NCI-H2196 (cell line): ENCODE data around the gene ASIC3.

Experiments
- DNase-seq: peaks from one replicate; lab custom pipeline; 2025; ENCODE audit not compliant: unreplicated experiment; lab: John Stamatoyannopoulos, UW

ASIC3 gene

DNA sequence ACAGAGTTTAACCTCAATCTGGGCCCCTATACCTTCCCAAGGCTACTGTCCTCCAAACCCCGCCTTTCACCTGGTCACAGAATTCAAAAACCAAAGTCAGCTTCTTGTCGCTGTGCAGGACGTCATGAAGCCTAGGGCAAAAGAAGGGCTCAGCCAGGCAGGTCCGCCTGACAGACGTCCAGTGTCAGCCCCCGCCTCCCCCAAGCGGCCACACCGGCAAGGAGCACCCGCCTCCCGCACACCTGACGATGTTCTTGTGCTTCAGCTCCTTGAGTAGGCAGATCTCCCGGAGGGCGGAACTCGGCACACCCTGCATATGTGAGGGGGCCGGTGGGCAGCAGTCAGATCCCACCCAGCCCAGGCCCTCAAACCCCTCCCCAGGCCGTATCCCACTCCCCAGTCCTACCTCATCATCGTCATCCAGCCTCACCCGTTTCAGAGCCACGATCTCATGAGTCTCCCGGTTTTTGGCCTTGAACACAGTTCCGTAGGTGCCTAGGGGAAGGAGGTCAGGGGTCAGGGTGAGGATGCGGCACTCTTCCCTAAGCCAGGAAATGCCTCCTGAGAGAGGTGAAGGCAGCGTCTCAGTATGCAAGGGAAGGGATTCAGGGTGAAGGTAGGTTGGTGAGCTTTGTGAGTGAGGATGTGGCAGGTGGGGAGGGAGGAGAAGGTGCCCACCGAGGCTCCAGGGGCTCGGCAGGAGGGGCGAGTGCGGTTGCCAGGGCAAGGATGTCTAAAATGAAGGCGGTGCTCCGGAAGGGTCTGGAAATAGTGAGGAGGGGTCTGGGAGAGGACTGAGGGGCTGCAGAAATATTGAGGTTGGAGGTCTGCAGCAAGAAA, 8.6 kb downstream of the ASIC3 start:
- no peak for DNase-seq

DNA sequence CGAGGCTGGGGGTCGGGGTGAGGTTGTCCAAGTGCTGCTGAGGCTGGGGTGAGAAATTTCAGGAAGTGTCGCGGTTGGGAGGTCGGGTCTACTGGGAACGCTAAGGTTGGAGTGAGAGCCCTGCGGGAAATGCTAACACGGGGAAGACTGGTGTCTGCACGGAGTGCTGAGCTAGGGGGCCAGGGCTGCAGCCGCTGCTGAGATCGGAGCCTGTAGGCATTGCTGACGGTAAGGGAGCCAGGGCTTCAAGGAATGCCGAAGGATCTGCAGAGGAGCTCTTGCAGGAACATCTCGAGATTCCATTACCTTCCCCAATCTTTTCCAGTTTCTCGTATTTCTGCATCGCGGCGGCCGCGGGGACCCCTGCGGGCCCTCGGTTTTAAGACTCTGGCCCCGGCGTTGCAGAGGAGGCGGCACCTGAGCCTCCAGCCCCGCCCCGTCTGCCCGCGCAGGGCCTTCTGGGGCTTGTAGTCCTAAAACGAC, 9.2 kb downstream of the ASIC3 start, which contains the start of gene CDK5:
TSS of gene CDK5 (minus strand) at position 392 of the 483 bp plus-strand sequence. CDS start at position 343, 49 bp downstream.
- no peak for DNase-seq

DNA sequence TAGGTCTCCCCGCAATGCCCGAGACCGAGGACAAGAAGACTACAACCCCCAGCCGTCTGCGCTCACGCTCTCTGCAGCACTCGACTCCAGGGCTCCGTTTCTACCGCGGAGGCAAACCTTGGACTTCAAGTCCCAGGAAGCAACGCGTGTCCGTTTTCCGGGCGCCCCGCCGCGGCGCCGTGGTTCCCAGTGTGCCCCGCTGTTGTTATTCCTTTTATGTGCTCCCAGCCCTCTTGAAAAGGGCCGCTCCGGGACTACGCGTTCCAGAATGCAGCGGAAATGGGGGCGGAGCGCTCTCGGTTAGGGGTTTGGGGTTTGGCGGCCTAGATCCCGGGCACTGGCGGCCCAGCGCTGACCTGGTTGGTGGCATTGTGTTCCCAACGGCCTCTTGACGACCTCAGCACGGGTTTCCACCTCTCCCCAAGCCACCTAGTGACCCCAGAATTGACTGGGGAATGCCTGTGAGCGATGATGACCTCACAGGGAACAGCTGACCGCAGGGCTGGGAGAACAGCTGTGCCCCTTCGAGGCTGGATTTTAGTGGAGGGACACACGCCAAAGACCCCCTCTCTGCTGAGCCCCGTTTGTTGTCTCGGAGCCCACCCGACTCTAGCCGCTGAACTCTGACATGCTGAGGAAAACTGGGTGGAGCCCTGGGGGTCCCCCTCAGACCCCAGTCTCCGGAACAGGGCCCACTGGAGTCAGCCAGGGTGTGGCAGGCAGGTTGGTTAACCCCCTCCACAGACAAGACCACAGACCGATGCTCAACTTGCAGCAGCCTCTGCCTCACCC, 9.9 kb downstream of the ASIC3 start:
- DNase-seq = peak; percentile 93

DNA sequence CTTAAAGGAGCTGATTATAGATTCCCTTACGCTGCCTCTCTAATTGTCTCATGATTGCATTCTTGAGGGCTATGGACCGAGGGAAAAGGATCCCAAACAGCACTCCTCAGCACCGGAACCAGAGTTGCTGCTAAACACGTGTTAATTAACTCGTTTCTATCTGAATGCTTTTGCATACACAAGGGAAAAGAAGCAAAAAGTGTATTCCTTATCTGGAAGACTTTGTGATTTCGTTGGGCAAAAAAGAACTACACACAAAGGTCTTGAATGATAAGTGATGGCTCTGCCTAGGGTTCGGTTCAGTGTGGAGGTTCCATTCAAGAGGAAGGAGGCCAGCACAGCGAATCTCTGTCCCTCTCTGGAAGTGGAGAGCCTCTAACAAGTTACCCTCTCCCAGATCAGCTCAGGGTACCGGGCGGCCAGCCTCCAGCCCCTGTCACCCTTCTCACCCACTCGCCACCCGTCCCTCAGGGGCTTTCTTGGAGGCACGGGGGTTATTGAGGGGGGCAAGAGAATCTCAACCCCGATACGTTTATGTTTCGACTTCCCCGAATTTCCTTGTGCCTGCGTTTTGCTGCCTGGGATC, 10.5 kb downstream of the ASIC3 start:
- DNase-seq = no peak

DNA sequence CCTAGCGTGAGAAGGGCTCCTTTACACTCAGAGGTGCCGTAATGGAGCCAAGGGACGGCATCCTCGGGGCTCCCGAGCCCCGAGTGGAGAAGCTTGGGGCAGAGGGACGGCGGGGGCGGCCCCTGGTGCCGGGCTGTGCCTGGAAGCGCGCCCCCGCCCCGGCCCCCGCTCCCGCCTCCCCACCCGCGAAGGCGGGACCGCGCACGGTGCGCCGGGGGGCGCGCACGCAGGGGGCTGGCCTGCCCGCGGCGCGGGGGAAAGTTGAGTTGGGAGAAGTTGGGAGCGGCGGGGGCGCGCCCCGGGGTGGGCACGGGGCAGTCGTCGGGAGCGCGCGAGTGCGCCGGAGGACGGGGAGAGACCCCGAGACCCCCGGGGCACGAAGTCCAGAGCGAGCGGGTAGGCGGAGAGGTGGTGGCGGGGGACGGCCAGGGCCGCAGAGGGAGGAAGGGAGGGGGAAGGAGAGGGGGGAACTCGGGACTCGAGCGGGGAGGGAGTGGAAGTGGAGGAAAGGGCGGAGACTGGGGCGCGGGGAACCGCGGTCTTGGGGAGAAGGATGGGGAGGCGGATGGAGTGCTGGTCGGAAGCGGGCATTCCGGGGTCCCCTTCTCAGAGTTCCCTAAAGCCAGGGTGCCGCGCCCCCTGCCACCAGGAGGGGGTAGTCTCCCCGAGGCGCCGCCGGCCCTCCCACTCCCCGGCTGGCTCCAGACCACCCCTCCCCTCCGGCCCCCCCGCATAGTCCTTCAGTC, 11.2 kb downstream of the ASIC3 start, which contains the start of gene SLC4A2:
TSS of gene SLC4A2 (plus strand) at position 223 of the 746 bp plus-strand sequence. CDS start 2,399 bp downstream, outside the sequence.
- peak; percentile 64 for DNase-seq

DNA sequence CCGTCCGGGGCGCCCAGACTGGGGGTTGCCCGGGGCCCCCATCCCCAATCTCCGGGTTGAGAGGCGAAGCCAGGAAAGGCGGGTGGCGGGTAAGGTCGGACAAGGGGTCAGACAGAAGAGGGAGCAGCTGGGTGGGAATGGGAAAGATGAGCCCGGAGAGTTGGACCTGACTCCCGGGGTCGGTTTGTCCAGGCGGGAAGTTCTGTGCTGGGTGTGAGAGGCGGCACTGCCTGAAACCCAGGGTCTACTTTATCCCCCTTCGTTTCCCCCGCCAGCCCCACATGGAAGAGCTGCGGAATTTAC, 11.7 kb downstream of the ASIC3 start:
- DNase-seq = no peak

DNA sequence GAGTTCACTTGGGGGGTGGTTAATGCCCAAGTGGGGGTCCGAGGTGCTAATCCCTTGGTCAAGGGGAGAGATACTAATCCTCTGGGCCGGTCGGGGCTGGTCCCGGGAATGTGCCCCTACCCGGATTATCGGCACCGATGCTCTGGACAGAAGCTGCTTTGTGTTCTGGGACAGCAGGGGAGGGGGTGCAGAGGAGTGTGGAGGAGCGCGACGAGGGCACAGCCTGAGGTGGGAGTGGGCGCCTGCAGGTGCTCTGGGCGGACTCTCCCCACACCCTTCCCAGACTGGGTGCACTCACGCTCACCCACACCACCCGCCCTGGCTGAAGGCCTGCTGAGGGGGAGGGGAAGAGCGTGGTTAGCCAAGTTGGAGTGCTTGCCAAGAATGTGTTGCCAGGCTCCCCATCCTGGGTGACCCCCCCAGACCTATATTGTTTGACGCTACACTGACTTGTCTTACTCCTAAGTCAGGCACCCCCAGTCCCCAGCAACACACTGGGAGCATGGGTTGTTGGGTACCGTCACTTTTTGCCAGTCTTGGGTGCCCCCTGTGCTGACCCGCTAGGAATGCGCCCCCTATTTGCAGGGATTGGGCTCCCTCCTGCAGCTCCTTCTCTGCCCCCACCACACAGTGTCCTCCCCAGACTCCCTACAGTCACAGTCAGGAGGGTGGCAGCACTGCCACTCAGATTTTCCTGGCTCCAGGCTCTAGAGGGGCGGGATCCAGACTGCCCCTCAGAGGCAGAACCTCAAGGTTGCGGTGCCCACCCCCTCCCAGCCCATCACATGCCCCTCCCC, 12.3 kb downstream of the ASIC3 start:
- DNase-seq = no peak

DNA sequence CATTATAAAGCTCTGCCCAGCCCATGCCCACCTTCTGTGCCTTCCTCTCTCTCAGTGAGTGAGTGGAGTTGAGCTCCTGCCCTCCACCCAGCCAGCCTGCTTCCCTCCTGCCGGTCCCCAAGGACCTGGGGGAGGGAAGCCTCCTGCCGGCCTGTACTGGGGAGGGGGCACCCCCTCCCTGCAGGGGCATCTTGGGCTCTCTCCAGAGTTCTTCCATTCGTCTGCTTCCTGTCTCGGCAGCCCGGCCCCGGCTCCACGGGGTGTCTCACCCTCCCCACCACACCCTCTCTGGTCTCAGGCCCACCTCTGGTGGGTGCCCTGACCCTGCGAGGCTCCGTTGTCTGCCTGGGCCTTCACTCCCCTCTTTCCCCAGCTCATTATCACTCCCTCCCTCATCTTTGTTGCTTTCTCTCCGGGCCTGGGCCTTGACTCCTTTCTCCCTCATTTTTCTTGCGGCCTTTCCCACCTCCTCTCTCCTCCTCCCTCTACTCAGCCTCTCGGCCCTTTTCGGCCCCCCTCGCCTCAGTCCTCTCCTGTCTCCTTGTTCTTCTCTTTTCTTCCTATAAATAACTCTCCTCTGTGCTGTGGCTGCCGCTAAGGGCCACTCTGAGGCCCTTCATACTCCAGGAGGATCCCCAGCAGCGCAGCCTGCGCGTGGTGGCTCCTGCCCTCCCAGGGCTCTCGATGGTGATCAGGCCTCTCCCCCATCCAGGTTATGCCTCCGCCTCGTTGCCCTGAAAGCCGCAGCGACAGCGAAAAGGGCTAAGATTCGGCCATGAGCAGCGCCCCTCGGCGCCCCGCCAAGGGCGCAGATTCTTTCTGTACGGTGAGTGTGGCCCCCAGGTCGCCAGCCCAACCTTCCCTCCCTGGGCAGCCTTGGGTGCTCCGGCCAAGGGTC, 13.1 kb downstream of the ASIC3 start:
- no peak for DNase-seq

DNA sequence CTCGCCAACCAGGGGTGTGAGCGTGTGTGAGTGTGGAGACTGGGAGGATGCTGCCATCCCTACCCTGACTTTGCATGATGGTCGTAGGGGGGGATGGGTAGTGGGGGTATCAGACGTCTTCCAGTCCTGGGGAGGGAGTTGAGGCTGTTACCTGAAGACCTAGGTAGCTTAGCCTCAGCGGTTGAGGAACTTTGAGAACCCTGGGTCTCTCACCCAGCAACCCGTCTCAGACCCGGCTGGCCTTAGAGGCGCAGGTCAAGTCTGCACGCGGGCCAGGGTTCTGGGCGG, 13.7 kb downstream of the ASIC3 start:
- DNase-seq = no peak

DNA sequence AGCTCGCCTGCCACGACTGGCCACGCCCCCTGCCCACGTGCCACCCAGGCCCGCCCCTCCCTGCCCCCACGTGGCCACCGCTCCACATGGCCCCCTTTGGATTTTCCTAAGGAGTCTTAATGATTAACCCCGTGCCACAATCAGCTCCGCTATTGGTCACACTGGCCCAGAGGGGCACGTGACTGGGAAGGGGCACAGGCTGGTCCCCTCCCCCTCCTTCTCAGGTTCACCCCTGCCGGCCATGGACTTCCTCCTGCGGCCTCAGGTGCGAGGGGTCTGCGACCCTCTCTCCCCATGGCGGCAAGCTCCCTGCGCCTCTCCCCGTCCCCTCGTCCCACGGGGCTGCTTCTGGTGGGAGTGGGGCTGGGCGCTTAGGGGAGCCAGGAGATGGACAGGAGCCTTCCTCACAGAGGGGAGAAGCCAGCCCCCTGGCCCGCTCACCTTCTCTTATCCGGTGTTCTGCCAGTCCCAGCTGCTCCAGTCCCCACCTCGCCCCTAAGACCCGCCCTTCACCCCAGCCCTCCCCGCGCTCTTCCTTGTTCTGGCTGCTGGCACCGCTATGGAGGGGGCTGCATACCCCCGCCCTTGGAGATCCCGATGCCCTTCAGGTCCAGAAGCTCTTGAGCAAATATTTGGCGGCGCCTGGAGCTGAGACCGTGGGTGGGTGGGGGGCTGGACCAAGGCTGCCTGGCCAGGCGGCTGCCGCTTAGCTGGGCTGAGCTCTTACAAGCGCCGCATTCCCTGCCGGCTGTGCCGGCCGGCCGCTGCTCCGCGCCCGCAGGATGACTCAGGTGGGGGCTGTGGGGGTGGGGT, 14.3 kb downstream of the ASIC3 start:
- no peak for DNase-seq

DNA sequence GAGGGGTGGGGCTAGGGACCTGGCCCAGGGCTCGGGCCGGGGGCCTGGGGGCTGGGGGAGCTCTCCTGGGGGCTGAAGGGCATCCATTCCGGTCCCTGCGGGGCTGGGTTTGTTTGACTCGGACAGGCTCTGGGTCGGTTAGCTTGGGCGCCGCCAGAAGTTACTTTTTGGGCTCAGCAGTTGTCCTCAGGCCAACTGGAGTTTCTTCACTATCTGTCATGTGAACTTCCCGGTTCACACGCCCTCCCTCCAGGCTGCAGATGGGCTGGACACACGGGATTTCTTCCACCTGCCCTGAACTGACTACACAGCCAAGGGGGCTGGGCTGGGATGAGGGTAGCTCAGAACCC, 14.9 kb downstream of the ASIC3 start:
- DNase-seq = no peak

DNA sequence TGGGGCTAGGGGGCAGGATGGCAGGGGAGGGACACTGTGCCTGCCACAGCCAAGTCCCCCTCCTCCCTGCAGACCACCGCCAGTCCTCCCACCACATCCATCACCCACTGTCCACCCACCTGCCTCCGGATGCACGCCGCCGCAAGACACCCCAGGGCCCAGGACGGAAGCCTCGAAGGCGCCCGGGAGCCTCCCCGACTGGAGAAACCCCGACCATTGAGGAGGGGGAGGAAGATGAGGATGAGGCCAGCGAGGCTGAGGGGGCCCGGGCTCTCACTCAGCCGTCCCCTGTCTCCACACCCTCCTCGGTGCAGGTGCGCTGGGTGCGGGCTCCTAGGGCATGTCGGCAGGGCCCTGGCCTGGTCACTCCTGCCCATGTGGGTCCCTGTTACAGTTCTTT, 16.1 kb downstream of the ASIC3 start:
- DNase-seq = no peak

DNA sequence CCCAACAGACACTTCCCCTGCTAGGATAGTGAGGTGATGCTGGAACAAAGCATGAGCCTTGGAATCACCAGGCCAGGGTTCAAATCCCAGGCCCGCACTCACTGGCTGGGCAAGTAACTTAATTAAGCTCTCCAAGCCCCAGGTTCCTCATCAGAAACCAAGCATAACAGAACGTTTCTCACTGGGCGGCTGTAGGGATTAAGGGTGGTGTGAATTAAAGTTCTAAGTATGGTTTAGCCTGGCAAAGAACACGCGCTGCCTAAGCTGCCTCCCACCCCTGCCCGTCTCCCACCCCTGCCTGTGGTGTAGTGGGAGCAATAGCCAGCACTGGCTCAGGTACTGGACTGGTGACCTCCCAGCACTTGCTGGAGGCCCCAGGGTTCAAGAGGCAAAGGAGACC, 16.7 kb downstream of the ASIC3 start:
- no peak for DNase-seq

DNA sequence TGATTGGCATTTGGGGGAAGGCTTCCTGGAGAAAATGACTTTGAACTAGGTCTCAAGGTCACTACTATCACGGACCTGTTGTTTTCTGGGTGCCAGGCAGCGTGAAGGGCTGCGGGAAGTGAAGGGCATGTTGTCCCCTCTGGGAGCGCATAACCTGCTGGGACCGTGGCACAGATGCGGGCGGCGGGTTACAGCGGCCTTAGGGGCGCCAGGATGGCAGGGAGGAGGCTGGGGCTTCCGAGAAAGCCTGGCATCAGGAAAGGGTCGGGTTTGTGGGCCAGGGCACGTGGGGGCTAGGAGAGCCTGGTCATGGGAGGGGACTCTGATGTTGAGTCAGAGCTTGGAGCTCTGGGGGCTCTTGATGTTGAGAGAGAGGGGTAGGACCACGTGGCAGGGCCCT, 17.2 kb downstream of the ASIC3 start:
- no peak for DNase-seq

DNA sequence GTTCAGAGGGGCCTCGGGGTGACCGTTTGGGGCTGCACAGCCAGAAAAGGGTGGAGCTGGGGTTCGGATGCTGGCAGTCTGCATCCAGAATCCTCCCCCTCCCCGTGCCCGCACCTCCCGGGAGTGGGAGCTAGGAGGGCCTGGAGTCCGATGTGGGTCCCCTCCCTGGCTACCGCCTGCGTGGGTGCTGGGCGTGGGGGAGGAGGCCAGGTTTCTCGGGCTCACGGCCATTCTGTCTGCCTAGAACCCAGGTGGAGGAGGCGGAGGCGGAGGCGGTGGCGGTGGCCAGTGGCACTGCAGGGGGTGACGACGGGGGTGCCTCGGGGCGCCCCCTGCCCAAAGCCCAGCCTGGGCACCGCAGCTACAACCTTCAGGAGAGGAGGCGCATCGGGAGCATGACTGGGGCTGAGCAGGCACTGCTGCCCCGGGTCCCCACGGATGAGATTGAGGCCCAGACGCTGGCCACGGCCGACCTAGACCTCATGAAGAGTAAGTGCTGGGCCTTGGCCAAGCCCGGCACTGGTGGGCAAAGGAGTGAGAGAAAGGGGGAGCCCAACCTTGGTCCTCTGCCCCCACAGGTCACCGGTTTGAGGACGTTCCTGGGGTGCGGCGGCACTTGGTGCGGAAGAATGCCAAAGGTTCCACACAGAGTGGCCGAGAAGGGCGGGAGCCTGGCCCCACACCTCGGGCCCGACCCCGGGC, 18.1 kb downstream of the ASIC3 start:
- no peak for DNase-seq

DNA sequence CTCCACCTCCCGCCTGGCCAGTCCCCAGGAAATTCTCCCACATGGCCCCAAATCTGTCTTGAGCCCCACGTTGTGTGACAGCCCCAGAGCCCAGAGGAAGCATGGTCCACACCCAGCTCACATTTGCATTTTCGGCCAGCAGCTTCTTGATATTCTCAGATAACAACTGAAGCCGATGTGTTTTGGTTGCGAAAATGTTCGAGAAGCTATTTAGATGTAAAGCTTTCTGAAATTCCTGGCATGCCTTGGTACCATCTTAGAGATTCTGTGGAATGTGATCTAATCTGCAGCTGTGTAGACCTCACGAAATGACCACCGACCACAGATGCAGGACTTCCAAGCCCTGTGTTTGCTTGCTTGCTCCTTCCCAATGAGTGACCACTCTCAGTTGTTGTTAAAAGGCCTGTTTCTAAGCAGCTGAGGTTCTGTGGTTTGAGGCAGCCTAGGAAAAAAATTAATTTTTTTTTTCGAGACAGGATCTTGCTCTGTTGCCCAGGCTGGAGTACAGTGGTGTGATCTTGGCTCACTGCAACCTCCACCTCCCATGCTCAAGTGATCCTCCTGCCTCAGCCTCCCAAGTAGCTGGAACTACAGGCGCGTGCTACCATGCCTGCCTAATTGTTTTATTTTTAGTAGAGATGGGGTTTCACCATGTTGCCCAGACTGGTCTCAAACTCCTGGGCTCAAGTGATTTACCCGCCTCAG, 19.9 kb downstream of the ASIC3 start:
- no peak for DNase-seq

DNA sequence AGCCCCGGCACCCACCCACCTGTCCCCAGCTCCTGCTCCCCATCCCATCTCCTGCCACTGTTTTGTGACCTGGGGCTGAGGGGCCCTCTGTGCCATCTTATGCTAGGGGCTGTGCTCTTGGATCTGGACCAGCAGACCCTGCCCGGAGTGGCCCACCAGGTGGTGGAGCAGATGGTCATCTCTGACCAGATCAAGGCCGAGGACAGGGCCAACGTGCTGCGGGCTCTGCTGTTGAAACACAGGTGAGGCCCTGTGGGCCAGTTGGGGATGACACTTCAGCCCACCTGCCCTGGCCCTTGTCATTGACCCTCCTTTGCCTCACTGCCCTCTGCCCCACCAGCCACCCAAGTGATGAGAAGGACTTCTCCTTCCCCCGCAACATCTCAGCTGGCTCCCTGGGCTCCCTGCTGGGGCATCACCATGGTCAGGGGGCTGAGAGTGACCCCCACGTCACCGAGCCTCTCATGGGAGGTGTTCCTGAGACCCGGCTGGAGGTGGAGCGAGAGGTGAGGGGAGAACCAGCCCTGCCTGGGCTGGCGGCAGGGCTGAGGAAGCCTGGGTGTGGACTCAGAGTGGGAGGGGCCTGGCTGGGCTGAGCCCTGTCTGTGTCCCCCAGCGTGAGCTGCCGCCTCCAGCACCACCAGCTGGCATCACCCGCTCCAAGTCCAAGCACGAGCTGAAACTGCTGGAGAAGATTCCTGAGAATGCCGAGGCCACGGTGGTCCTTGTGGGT, 21.7 kb downstream of the ASIC3 start:
- DNase-seq = no peak
